Measurements from ENCODE around the gene RIMKLA.

GRCh38 chr1:42343049-42343448, 37.5 kb upstream of the RIMKLA start:
- TF ChIP-seq POLR2A (IDR thresholded peaks at IDR 0.05; ENCODE audit: low read depth, low read length) (no peak), POLR2AphosphoS5 (IDR thresholded peaks at IDR 0.05; ENCODE audit: low read depth, low read length) (no peak), TAF1 (IDR thresholded peaks at IDR 0.05; ENCODE audit: low read depth, low read length) (no peak), POU2F2 (IDR thresholded peaks at IDR 0.05; ENCODE audit: low read depth, low read length) (no peak), PAX5 (IDR thresholded peaks at IDR 0.05; ENCODE audit: insufficient read depth, low read length, severe bottlenecking) (no peak)
